Activated CD4-positive, alpha-beta memory T cell treated with anti-CD3 and anti-CD28 coated beads for 36 hours (primary cell): ENCODE data around the gene TACR2. TPM values are rescaled to one million over a fixed set of nuclear protein-coding genes. Genes with fewer than 3 reads are reported as not detected.

Source experiments
- CTCF ChIA-PET: fragments of 350-600 bp; sonication (Branson Sonifier 250); formaldehyde crosslinking; loops from one replicate; lab custom pipeline; 2021; ENCODE audit warnings: antibody characterized with exemption, inconsistent platforms; lab: Charles Lee
- POLR2A ChIA-PET: fragments of 350-600 bp; sonication (Branson Sonifier 250); formaldehyde crosslinking; loops from one replicate; lab custom pipeline; 2021; ENCODE audit warnings: antibody characterized with exemption; lab: Charles Lee
- DNase-seq: peaks from one replicate; pipeline ENCODE4 v3.0.0-alpha.2; 2020
- H3K27ac Mint-ChIP-seq: one replicate; pipeline ENCODE4 v1.8.0; 2021; ENCODE audit warnings: mixed read lengths
- H3K27me3 Mint-ChIP-seq: one replicate; pipeline ENCODE4 v1.8.0; 2021; ENCODE audit warnings: mixed read lengths
- H3K36me3 Mint-ChIP-seq: one replicate; pipeline ENCODE4 v1.8.0; 2021; ENCODE audit warnings: mixed read lengths
- H3K4me1 Mint-ChIP-seq: one replicate; pipeline ENCODE4 v1.8.0; 2021; ENCODE audit warnings: low read depth, mixed read lengths
- H3K4me3 Mint-ChIP-seq: one replicate; pipeline ENCODE4 v1.8.0; 2021; ENCODE audit warnings: mild to moderate bottlenecking, mixed read lengths
- H3K9me3 Mint-ChIP-seq: one replicate; pipeline ENCODE4 v1.8.0; 2021; ENCODE audit warnings: mixed read lengths
- intact Hi-C: fragments of 100-400 bp; cut with micrococcal nuclease; formaldehyde crosslinking; loops from one replicate; pipeline ENCODE4 v1.15.1; 2023
- total RNA-seq, 2 experiments: library from RNA; stranded (reverse); gene quantifications; one replicate each; pipeline ENCODE4 v1.2.3, GENCODE V29; 2021

Gene TACR2
- total RNA-seq, 2 experiments from 2014 or later: not detected

GRCh38 chr10:69360485-69361302, 56.0 kb downstream of the TACR2 start:
- ChIA-PET POLR2A (no interaction called here), CTCF (no interaction called here)
- intact Hi-C loops: no loop called here
- H3K36me3 Mint-ChIP-seq: peaks cover 20% of the 10 kb centered on the region
- no peak overlapping the region for H3K27ac Mint-ChIP-seq
- peaks cover 47% of the 10 kb centered on the region for H3K4me1 Mint-ChIP-seq
- H3K4me3 Mint-ChIP-seq: no peak overlapping the region
- H3K27me3 Mint-ChIP-seq: no peaks in the 10 kb centered on the region
- no peaks in the 10 kb centered on the region for H3K9me3 Mint-ChIP-seq
- no peak for DNase-seq

GRCh38 chr10:69359594-69359993, 57.1 kb downstream of the TACR2 start:
- intact Hi-C loops: no loop called here
- POLR2A ChIA-PET: no interaction called here
- H3K4me3 Mint-ChIP-seq: no peak overlapping the region

GRCh38 chr10:69359148-69359547, 57.6 kb downstream of the TACR2 start:
- POLR2A ChIA-PET: no interaction called here
- Mint-ChIP-seq H3K4me1 (peaks cover 48% of the 10 kb centered on the region), H3K36me3 (peaks cover 14% of the 10 kb centered on the region), H3K4me3 (no peak overlapping the region), H3K27me3 (no peaks in the 10 kb centered on the region), H3K27ac (peak overlapping the region; percentile 7), H3K9me3 (no peaks in the 10 kb centered on the region)
- intact Hi-C loops: no loop called here
- no peak for DNase-seq
- CTCF ChIA-PET: no interaction called here

More at GRCh38 chr10:69359594-69359993, 57.1 kb downstream of the TACR2 start:
- peak; percentile 37 for DNase-seq
- Mint-ChIP-seq H3K27me3 (no peaks in the 10 kb centered on the region), H3K27ac (peak overlapping the region; percentile 47), H3K36me3 (peaks cover 15% of the 10 kb centered on the region), H3K9me3 (no peaks in the 10 kb centered on the region), H3K4me1 (peaks cover 47% of the 10 kb centered on the region)
- CTCF ChIA-PET: no interaction called here

DNA sequence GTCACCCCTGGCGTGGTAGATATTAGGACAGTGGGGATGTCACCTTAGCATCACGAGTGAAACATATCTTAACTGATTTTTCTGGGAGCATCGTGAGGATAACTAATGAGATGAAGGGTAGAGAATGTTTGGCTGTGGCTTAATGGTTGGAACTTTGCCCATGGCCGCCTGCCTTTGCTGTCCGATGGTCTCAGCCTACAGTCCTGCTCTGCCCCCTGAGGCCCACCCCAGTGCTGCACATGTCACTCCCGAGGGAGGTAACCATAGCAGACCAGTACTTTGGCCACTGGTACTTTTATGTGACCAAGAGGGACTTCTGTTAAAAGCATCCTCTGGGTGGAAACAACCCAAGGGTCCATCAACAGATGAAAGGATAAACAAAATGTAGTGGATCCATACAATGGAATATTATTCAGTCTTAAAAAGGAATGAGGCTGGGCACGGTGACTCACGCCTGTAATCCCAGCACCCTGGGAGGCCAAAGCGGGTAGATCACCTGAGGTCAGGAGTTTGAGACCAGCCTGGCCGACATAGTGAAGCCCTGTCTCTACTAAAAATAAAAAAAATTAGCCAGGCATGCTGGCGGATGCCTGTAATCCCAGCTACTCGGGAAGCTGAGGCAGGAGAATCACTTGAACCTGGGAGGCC, 58.4 kb downstream of the TACR2 start:
- Mint-ChIP-seq H3K4me3 (no peak overlapping the region), H3K9me3 (no peaks in the 10 kb centered on the region), H3K4me1 (peaks cover 51% of the 10 kb centered on the region), H3K27ac (no peak overlapping the region), H3K36me3 (peaks cover 17% of the 10 kb centered on the region), H3K27me3 (no peaks in the 10 kb centered on the region)
- DNase-seq: no peak
- ChIA-PET CTCF (no interaction called here), POLR2A (interaction anchor here (0.6 kb wide), 1 partner anchor 47 kb away, joined by 3 read pairs; no protein-coding TSS in a partner anchor)
- intact Hi-C loops: no loop called here

DNA sequence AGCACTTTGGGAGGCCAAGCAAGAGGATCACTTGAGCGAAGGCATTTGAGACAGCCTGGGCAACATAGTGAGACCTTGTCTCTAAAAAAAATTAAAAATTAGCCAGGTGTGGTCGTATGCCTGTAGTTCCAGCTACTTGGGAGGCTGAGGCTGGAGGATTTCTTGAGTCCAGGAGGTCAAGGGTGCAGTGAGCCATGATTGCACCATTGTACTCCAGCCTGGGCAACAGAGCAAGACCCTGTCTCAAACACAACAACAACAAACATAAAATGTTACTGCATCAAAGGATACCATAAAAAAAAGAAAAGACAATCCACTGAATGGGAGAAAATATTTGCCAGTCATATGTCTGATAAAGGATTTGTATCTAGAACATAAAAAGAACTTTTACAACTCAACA, 60.5 kb downstream of the TACR2 start:
- CTCF ChIA-PET: no interaction called here

DNA sequence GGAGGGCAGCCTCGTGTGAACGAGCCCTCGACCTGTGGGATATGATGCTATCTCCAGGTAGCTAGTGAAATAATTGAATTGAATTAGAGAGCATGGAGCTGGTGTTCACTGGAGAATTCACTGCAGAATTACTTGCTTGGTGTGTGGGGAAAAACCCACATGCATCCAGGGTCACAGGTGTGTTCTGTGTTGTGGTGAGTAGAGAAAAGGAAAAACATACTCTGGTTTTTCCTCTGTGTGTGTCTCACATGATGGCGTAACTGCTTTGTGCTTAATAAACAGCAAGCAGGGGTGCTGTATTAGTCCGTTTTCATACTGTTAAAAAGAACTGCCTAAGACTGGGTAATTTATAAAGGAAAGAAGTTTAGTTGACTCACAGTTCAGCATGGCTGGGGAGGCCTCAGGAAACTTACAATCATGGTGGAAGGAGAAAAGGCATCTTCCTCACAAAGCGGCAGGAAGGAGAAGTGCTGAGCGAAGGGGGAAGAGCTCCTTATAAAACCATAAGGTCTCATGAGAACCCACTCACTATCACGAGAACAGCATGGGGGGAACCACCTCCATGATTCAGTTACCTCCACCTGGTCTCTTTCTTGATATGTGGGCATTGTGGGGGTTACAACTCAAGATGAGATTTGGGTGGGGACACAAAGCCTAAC, 62.6 kb downstream of the TACR2 start:
- Mint-ChIP-seq H3K36me3 (peaks cover 14% of the 10 kb centered on the region), H3K27ac (peak overlapping the region; percentile 28), H3K27me3 (no peaks in the 10 kb centered on the region), H3K4me3 (no peak overlapping the region), H3K4me1 (peaks cover 47% of the 10 kb centered on the region), H3K9me3 (no peaks in the 10 kb centered on the region)
- intact Hi-C loops: no loop called here
- CTCF ChIA-PET: no interaction called here
- POLR2A ChIA-PET: interaction anchor here (0.5 kb wide), 1 partner anchor 35 kb away, joined by 3 read pairs; no protein-coding TSS in a partner anchor
- no peak for DNase-seq

More for the DNA sequence above, 60.5 kb downstream of the TACR2 start:
- no peak for DNase-seq
- POLR2A ChIA-PET: interaction anchor here (0.7 kb wide), 1 partner anchor 39 kb away, joined by 3 read pairs; no protein-coding TSS in a partner anchor
- Mint-ChIP-seq H3K4me3 (no peak overlapping the region), H3K9me3 (no peaks in the 10 kb centered on the region), H3K4me1 (peaks cover 51% of the 10 kb centered on the region), H3K36me3 (peaks cover 12% of the 10 kb centered on the region), H3K27ac (no peak overlapping the region), H3K27me3 (no peaks in the 10 kb centered on the region)
- intact Hi-C loops: no loop called here

Other genes with a start within 250 kb of the TACR2 start
- 10 to 100 TPM; 45.0 to 47.6 TPM for gene SUPV3L1, start 236.7 kb downstream of the TACR2 start, total RNA-seq
- gene HKDC1, start 196.6 kb downstream of the TACR2 start, total RNA-seq: 1 to 10 TPM in 1 of 2 experiments, under 1 TPM in 1; 0.67 to 1.1 TPM
- 100 to 1,000 TPM; 213 to 220 TPM for gene HK1, start 138.4 kb downstream of the TACR2 start, total RNA-seq
- 1 to 10 TPM; 2.5 to 3.1 TPM for gene TSPAN15, start 34.5 kb upstream of the TACR2 start, total RNA-seq
- gene NEUROG3, start 156.5 kb upstream of the TACR2 start, total RNA-seq: not detected
- 10 to 100 TPM; 10.9 to 11.8 TPM for gene FAM241B, start 213.3 kb upstream of the TACR2 start, total RNA-seq